ENCODE data around the gene ADK. TPM values are rescaled to one million over a fixed set of nuclear protein-coding genes. Genes with fewer than 3 reads are reported as not detected.

The ADK gene
- 39.9 and 50.3 TPM in 2 replicates for total RNA-seq (2014; rRNA removed; shearing (Covaris generic))
- polyA plus RNA-seq (2016; fragmentation: Nextera tagmentation; extraction: Ambion mirVana): 42.4 and 53.0 TPM in 2 replicates
- long read RNA-seq, transcript ADK-202 (11 exons, 2,083 nt): major isoform, 15 of 49 reads
- long read RNA-seq, transcript ADK-201 (11 exons, 1,169 nt): minor isoform, 10 of 49 reads
- long read RNA-seq, partial matches to known transcripts: 10 of 49 reads
- long read RNA-seq, other reads (novel, unspliced or antisense): 13 of 49 reads

- ATAC-seq (peak; percentile 84), DNase-seq (ENCODE audit: low spot score) (peak; percentile 100)
- peak within 1 kb of the TSS; percentile 92 for H3K4me2 ChIP-seq
- H2AFZ ChIP-seq: peak within 1 kb of the TSS; percentile 11
- Mint-ChIP-seq H3K4me3 (no peak within 1 kb of the TSS), H3K27me3 (ENCODE audit: insufficient read depth, low read depth, poor library complexity) (peaks cover 3% of the 10 kb centered on the region), H3K27ac (no peak within 1 kb of the TSS; the same call in 1 of the 2 replicates), H3K9me3 (no peaks in the 10 kb centered on the region), H3K36me3 (ENCODE audit: low read depth) (peaks cover 3% of the 10 kb centered on the region; the same call in 1 of the 3 replicates), H3K4me1 (peaks cover 22% of the 10 kb centered on the region)
- peaks cover 89% of the 10 kb centered on the region for H3K79me2 ChIP-seq (replicated peaks; ENCODE audit: insufficient read depth)
- no peaks in the 10 kb centered on the region for H3K27me3 ChIP-seq (ENCODE audit: insufficient read depth)
- H3K36me3 ChIP-seq (ENCODE audit: insufficient read depth): no peaks in the 10 kb centered on the region
- peaks cover 3% of the 10 kb centered on the region; the same call in 1 of the 2 replicates for H4K20me1 ChIP-seq (replicated peaks; ENCODE audit: insufficient read depth)
- H3K4me1 ChIP-seq (ENCODE audit: insufficient read depth): peaks cover 20% of the 10 kb centered on the region
- no peaks in the 10 kb centered on the region for H3K9me2 ChIP-seq (ENCODE audit: insufficient read depth)
- peak within 1 kb of the TSS; percentile 76 for H3K4me3 ChIP-seq
- no peaks in the 10 kb centered on the region for H3F3A ChIP-seq (replicated peaks; ENCODE audit: low read depth)
- peak within 1 kb of the TSS; percentile 81 for H3K27ac ChIP-seq (ENCODE audit: low read depth)
- peak; percentile 94 for TF ChIP-seq POLR2AphosphoS5 (IDR thresholded peaks at IDR 0.05; ENCODE audit: low read depth)
- no peak for TF ChIP-seq CTCF (conservative IDR thresholded peaks at IDR 0.05; ENCODE audit: low read depth in 2 of 2)
Observed at GRCh38 chr10:74150990-74151878, at the start of gene ADK. Gene ADK, plus strand, starts transcription at chr10:74151221. Its CDS starts 58 bp downstream, at chr10:74151279.

- Histone ChIP-seq H3F3A (replicated peaks; ENCODE audit: low read depth) (peaks cover 30% of the 10 kb centered on the region), H3K27ac (ENCODE audit: low read depth) (no peak overlapping the region), H3K4me3 (no peak overlapping the region), H3K4me1 (ENCODE audit: insufficient read depth) (no peaks in the 10 kb centered on the region), H3K9me2 (ENCODE audit: insufficient read depth) (no peaks in the 10 kb centered on the region), H2AFZ (no peak overlapping the region), H3K36me3 (ENCODE audit: insufficient read depth) (peaks cover 84% of the 10 kb centered on the region), H4K20me1 (replicated peaks; ENCODE audit: insufficient read depth) (peaks cover 14% of the 10 kb centered on the region), H3K79me2 (replicated peaks; ENCODE audit: insufficient read depth) (peaks cover 7% of the 10 kb centered on the region; the same call in 1 of the 2 replicates), H3K4me2 (no peak overlapping the region), H3K27me3 (ENCODE audit: insufficient read depth) (no peaks in the 10 kb centered on the region)
- Mint-ChIP-seq H3K4me3 (no peak overlapping the region), H3K36me3 (ENCODE audit: low read depth) (peaks cover 97% of the 10 kb centered on the region), H3K9me3 (no peaks in the 10 kb centered on the region), H3K27me3 (ENCODE audit: insufficient read depth, low read depth, poor library complexity) (peaks cover 7% of the 10 kb centered on the region), H3K27ac (no peak overlapping the region), H3K4me1 (no peaks in the 10 kb centered on the region)
- peak; percentile 70 for ATAC-seq
- peak; percentile 50 to 59 for TF ChIP-seq CTCF (conservative IDR thresholded peaks at IDR 0.05; ENCODE audit: low read depth in 2 of 2)
- TF ChIP-seq ETS1 (IDR thresholded peaks at IDR 0.05): no peak
- TF ChIP-seq, protein P1, sequence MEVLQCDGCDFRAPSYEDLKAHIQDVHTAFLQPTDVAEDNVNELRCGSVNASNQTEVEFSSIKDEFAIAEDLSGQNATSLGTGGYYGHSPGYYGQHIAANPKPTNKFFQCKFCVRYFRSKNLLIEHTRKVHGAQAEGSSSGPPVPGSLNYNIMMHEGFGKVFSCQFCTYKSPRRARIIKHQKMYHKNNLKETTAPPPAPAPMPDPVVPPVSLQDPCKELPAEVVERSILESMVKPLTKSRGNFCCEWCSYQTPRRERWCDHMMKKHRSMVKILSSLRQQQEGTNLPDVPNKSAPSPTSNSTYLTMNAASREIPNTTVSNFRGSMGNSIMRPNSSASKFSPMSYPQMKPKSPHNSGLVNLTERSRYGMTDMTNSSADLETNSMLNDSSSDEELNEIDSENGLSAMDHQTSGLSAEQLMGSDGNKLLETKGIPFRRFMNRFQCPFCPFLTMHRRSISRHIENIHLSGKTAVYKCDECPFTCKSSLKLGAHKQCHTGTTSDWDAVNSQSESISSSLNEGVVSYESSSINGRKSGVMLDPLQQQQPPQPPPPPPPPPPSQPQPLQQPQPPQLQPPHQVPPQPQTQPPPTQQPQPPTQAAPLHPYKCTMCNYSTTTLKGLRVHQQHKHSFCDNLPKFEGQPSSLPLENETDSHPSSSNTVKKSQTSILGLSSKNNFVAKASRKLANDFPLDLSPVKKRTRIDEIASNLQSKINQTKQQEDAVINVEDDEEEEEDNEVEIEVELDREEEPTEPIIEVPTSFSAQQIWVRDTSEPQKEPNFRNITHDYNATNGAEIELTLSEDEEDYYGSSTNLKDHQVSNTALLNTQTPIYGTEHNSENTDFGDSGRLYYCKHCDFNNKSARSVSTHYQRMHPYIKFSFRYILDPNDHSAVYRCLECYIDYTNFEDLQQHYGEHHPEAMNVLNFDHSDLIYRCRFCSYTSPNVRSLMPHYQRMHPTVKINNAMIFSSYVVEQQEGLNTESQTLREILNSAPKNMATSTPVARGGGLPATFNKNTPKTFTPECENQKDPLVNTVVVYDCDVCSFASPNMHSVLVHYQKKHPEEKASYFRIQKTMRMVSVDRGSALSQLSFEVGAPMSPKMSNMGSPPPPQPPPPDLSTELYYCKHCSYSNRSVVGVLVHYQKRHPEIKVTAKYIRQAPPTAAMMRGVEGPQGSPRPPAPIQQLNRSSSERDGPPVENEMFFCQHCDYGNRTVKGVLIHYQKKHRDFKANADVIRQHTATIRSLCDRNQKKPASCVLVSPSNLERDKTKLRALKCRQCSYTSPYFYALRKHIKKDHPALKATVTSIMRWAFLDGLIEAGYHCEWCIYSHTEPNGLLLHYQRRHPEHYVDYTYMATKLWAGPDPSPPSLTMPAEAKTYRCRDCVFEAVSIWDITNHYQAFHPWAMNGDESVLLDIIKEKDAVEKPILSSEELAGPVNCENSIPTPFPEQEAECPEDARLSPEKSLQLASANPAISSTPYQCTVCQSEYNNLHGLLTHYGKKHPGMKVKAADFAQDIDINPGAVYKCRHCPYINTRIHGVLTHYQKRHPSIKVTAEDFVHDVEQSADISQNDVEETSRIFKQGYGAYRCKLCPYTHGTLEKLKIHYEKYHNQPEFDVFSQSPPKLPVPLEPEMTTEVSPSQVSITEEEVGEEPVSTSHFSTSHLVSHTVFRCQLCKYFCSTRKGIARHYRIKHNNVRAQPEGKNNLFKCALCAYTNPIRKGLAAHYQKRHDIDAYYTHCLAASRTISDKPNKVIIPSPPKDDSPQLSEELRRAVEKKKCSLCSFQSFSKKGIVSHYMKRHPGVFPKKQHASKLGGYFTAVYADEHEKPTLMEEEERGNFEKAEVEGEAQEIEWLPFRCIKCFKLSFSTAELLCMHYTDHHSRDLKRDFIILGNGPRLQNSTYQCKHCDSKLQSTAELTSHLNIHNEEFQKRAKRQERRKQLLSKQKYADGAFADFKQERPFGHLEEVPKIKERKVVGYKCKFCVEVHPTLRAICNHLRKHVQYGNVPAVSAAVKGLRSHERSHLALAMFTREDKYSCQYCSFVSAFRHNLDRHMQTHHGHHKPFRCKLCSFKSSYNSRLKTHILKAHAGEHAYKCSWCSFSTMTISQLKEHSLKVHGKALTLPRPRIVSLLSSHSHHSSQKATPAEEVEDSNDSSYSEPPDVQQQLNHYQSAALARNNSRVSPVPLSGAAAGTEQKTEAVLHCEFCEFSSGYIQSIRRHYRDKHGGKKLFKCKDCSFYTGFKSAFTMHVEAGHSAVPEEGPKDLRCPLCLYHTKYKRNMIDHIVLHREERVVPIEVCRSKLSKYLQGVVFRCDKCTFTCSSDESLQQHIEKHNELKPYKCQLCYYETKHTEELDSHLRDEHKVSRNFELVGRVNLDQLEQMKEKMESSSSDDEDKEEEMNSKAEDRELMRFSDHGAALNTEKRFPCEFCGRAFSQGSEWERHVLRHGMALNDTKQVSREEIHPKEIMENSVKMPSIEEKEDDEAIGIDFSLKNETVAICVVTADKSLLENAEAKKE (CRISPR knock-in tag; IDR thresholded peaks at IDR 0.05): no peak
- no peak for TF ChIP-seq ZNF331 (CRISPR knock-in tag; IDR thresholded peaks at IDR 0.05; ENCODE audit: low read depth)
- DNase-seq (ENCODE audit: low spot score): peak; percentile 57
Observed at GRCh38 chr10:74103560-74104258, 47.3 kb upstream of the ADK start.
